Epithelial cell of esophagus (primary cell): ENCODE measurements around the gene KIAA0586.
"Not testable (repeated sequence)": the region's sequence is repeated elsewhere in the genome, so short reads cannot be mapped to it uniquely, and the experiment has no call there.

Experiments used
- DNase-seq: peaks from one replicate; pipeline ENCODE4 v3.0.0; 2010; ENCODE audit warnings: low read depth
- H3K4me3 ChIP-seq: 2 replicates; pipeline ENCODE4 v1.5.1; 2011; ENCODE audit warnings: mild to moderate bottlenecking, low read length, control low read depth
- TF ChIP-seq, protein P1 (sequence below): IDR thresholded peaks from 2 replicates; pipeline ENCODE4 v1.5.1; 2011; ENCODE audit warnings: low read depth, mild to moderate bottlenecking, low read length, control low read depth, inconsistent platforms; ENCODE audit not compliant: insufficient read depth; ENCODE audit errors: missing control alignments

Gene KIAA0586

DNA sequence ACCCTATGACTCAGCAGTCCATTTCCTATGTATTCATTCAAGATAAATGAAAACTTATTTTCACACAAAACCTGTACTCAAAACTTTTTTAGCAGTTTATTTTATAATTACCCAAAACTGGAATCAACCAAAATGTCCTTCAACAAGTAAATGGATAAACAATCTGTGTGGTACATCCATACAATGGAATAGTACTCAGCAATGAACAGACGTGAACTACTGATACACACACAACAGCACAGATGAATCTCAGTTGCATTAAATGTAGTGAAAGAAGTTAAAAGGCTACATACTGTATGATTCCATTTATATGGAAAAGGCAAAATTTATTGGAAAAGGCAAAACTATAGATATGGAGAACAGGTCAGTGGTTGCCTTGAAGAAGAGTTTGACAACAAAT lies 90.1 kb downstream of the KIAA0586 start:
- no peak for DNase-seq
- TF ChIP-seq, protein P1, sequence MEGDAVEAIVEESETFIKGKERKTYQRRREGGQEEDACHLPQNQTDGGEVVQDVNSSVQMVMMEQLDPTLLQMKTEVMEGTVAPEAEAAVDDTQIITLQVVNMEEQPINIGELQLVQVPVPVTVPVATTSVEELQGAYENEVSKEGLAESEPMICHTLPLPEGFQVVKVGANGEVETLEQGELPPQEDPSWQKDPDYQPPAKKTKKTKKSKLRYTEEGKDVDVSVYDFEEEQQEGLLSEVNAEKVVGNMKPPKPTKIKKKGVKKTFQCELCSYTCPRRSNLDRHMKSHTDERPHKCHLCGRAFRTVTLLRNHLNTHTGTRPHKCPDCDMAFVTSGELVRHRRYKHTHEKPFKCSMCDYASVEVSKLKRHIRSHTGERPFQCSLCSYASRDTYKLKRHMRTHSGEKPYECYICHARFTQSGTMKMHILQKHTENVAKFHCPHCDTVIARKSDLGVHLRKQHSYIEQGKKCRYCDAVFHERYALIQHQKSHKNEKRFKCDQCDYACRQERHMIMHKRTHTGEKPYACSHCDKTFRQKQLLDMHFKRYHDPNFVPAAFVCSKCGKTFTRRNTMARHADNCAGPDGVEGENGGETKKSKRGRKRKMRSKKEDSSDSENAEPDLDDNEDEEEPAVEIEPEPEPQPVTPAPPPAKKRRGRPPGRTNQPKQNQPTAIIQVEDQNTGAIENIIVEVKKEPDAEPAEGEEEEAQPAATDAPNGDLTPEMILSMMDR: no peak
- no peak overlapping the region for H3K4me3 ChIP-seq

DNA sequence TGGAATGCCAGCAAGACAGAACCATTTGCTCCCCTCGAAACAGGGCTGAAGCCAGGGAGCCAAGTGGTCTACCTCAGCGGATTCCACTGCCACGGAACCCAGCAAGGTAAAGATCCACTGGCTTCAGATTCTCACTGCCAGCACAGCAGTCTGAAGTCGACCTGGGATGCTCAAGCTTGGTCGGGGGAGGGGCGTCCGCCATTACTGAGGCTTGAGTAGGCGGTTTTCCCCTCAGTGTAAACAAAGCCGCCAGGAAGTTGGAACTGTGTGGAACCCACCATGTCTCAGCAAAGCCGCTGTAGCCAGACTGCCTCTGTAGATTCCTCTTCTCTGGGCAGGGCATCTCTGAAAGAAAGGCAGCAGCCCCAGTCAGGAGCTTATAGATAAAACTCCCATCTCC lies 98.2 kb downstream of the KIAA0586 start:
- not testable (repeated sequence) for DNase-seq, H3K4me3 ChIP-seq

DNA sequence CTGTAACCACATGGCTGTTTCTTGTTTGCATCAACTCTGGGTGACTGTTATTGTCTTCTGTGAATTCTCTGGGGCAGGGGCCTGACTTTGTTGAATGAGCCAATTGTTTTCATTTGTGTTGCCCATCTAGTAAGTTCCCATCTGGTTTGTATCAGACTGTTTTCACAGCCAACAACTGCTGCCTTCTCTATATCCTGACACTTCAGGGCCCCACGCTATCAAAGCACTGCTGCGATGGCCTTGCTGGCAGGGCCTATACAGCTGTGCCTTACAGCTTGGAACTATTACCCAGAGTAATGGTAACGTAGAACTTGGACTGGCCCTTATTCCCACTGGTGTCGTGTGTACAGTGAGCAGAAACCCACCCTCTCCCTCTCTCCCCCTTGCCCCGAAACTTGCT lies 105.9 kb downstream of the KIAA0586 start:
- TF ChIP-seq, protein P1: no peak
- no peak overlapping the region for H3K4me3 ChIP-seq
- no peak for DNase-seq

DNA sequence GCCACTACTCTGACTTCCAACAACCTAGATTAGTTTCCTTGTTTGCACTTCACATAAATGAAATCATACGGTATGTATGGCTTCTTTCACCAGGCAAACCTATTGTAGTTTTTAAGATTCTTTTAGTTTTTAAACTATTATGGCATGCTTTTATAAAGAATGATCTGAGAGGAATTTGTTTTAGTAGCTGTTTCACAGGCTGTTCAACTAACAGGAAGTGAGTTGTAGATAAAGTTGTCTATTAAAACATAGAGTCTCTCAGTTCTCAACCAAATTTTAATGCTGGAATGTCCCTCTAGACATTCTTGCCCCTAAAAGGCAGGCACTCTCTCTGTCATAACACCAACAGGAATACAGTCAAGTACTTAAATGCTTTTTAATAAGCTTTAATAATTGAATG lies 107.5 kb downstream of the KIAA0586 start:
- TF ChIP-seq, protein P1: no peak
- no peak overlapping the region for H3K4me3 ChIP-seq
- no peak for DNase-seq

DNA sequence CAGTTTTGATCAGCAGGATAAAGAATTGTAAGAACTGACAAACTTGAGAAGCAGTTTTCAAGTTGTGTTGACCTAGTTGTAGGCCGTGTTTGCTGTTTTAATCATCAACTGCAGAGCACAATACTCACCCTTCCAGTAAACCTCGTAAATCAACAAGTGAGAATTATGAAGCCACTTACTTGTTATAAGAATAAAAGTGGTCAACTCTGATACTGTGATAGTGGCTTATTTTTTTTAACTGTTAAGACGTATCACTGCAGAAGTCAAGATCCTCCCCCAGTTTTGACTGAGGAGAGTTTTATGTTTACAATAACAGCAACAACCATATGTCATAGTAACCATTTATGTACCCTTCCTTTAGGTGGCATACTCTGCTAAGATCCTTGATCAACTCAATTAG lies 109.5 kb downstream of the KIAA0586 start:
- no peak for DNase-seq
- TF ChIP-seq, protein P1: no peak
- no peak overlapping the region for H3K4me3 ChIP-seq

DNA sequence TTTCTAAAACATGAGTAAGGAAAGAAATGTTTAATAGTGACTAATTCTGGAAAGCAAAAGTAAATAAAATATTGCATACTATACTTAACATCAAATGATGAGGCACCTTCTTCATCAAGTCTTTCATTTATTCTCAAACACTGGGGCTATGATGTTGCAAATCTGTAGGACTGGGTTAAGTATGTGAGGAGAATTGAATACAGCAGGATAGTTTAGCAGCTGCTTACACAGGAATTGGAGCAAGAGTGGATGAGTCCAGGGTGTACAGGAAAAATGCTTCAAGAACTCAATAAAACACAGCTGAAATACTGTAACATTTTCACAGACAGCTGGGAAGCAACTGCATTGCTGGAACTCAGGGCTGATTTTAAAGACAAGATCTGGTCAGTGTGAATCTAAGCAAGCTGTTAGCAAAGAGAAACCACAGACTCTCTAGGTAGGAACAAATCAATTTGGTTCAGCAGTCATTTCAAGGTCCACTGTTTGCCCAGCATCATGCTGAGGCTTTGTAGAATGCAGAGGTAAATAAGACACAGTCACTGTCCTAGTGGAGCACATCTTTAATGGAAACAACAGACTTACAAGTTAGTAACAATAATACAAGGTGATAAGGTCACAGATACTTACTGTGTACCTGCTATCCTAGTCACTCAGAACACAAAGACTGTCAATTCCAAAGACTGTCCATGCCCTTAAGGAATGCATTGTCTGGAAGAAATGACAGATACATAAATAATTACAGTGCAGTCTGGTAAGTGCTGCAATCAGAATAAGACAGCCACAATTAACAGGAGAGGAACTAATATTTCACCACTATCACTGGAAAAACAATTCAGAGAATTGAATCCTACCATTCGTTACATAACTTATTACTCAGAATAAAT lies 113.5 kb downstream of the KIAA0586 start:
- TF ChIP-seq, protein P1: no peak
- DNase-seq: no peak
- no peak overlapping the region for H3K4me3 ChIP-seq

DNA sequence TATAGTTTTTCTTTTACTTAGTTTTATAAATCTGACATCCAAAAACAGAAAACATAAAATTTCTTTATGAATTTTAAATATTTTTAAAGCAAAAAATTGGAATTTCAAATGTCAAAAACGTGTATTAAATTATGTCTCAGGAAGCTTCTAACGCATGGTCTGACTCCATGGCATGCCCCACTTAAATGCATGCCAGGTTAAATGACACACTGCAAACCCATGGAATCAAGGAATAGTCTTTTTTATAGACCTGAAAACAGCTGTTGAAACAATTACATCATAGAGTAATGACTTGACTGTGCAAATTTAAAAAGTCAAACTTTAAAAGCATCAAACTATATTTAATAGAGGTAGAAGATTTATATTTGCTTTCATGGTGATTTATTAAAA lies 114.1 kb downstream of the KIAA0586 start:
- no peak overlapping the region for H3K4me3 ChIP-seq
- DNase-seq: no peak
- TF ChIP-seq, protein P1: no peak

DNA sequence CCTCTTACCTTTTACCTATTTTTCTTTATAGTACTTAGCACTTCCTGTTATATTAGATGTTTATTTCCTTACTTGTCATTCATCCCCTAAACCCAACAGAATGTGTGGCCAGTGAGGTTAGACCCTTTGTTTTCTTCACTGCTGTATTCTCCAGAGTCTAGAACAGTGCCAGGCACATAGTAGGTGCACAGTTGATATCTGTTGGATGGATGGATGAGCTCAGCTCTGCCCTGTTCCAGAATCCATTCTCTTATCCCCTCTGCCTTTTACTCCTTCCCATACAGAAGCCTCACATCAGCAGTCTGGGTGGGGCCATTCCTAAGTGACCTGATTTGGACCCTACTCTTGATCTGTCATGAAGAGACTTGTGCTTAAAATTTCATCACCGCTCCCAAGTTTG lies 115.7 kb downstream of the KIAA0586 start:
- no peak overlapping the region for H3K4me3 ChIP-seq
- DNase-seq: no peak
- TF ChIP-seq, protein P1: no peak
